Measurements from ENCODE around the gene SLC17A2. TPM values are rescaled to one million over a fixed set of nuclear protein-coding genes. Genes with fewer than 3 reads are reported as not detected.

Gene SLC17A2
- total RNA-seq, 4 donors from 2014 or later, result not detected

- Histone ChIP-seq H3K27ac (no peak overlapping the region), H3K27me3 (no peaks in the 10 kb centered on the region), H3K36me3 (no peaks in the 10 kb centered on the region), H3K9me3 (no peaks in the 10 kb centered on the region), H3K4me3 (no peak overlapping the region), H3K4me1 (no peaks in the 10 kb centered on the region)
- TF ChIP-seq POLR2A (IDR thresholded peaks at IDR 0.05) (no peak), CTCF (IDR thresholded peaks at IDR 0.05) (no peak)
- DNase-seq, result no peak
Observed at GRCh38 chr6:25913741-25914140, 16.8 kb downstream of the SLC17A2 start.

GRCh38 chr6:25911351-25911750 is 19.1 kb downstream of the SLC17A2 start:
- no peak for DNase-seq
- no peak for TF ChIP-seq CTCF (IDR thresholded peaks at IDR 0.05)
- no peak for TF ChIP-seq POLR2A (IDR thresholded peaks at IDR 0.05)
- H3K9me3 ChIP-seq, result no peaks in the 10 kb centered on the region
- H3K36me3 ChIP-seq, result no peaks in the 10 kb centered on the region
- no peak overlapping the region for H3K4me3 ChIP-seq
- no peaks in the 10 kb centered on the region for H3K4me1 ChIP-seq
- no peak overlapping the region for H3K27ac ChIP-seq
- H3K27me3 ChIP-seq, result no peaks in the 10 kb centered on the region

- no peaks in the 10 kb centered on the region for H3K4me1 ChIP-seq
- TF ChIP-seq CTCF (IDR thresholded peaks at IDR 0.05) (no peak), POLR2A (IDR thresholded peaks at IDR 0.05) (no peak)
- H3K27ac ChIP-seq, result no peak overlapping the region
- no peaks in the 10 kb centered on the region for H3K9me3 ChIP-seq
- H3K27me3 ChIP-seq, result no peaks in the 10 kb centered on the region
- no peak overlapping the region for H3K4me3 ChIP-seq
- H3K36me3 ChIP-seq, result no peaks in the 10 kb centered on the region
- DNase-seq, result no peak
Observed at GRCh38 chr6:25907475-25908014, 22.9 kb downstream of the SLC17A2 start.

- Histone ChIP-seq H3K9me3 (no peaks in the 10 kb centered on the region), H3K27me3 (no peaks in the 10 kb centered on the region), H3K4me1 (no peaks in the 10 kb centered on the region), H3K27ac (no peak overlapping the region), H3K4me3 (no peak overlapping the region), H3K36me3 (no peaks in the 10 kb centered on the region)
- no peak for TF ChIP-seq CTCF (IDR thresholded peaks at IDR 0.05)
- TF ChIP-seq POLR2A (IDR thresholded peaks at IDR 0.05), result no peak
- DNase-seq, result no peak
Observed at GRCh38 chr6:25903467-25904099, 26.9 kb downstream of the SLC17A2 start.

GRCh38 chr6:25902071-25902470 is 28.4 kb downstream of the SLC17A2 start:
- no peak for TF ChIP-seq POLR2A (IDR thresholded peaks at IDR 0.05)
- no peak for TF ChIP-seq CTCF (IDR thresholded peaks at IDR 0.05)
- Histone ChIP-seq H3K27me3 (no peaks in the 10 kb centered on the region), H3K9me3 (no peaks in the 10 kb centered on the region), H3K36me3 (no peaks in the 10 kb centered on the region), H3K4me3 (no peak overlapping the region), H3K27ac (no peak overlapping the region), H3K4me1 (no peaks in the 10 kb centered on the region)
- no peak for DNase-seq

Measured in Peyer's patch (tissue), 4 donors.